Activated naive CD4-positive, alpha-beta T cell treated with anti-CD3 and anti-CD28 coated beads, Interleukin-2, amount 50 U/mL, for 24 hours (primary cell): ENCODE results near the gene BTNL3.
A peak's percentile ranks its signal among the peaks of the same experiment; 100 is the strongest.

ENCODE experiments used
- H3K27ac Mint-ChIP-seq: one replicate; pipeline ENCODE4 v1.8.0; 2021; ENCODE audit warnings: mild to moderate bottlenecking, mixed read lengths
- H3K27me3 Mint-ChIP-seq: one replicate; pipeline ENCODE4 v1.8.0; 2021; ENCODE audit warnings: mixed read lengths
- H3K36me3 Mint-ChIP-seq: one replicate; pipeline ENCODE4 v1.8.0; 2021; ENCODE audit warnings: mixed read lengths
- H3K4me1 Mint-ChIP-seq: one replicate; pipeline ENCODE4 v1.8.0; 2021; ENCODE audit warnings: mixed read lengths
- H3K4me3 Mint-ChIP-seq: one replicate; pipeline ENCODE4 v1.8.0; 2021; ENCODE audit warnings: mild to moderate bottlenecking, mixed read lengths
- H3K9me3 Mint-ChIP-seq: one replicate; pipeline ENCODE4 v1.8.0; 2021; ENCODE audit warnings: mixed read lengths

Gene BTNL3

DNA sequence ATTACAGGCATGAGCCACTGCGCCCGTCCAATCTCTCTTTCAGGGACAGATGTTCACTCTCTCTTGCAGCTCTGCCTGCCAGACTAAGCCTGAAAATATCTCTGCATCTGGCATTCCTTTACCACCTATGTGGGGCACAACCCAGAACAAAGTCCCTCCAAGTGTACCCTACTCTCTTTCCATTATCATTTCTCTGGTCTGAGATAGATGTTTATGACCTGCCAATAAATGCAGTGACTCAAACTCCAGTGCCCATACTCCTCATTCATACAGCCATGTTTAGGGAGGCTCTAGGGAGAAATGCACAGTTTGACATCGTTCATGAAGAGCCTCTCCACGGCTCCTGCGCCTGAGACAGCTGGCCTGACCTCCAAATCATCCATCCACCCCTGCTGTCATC, at the start of gene BTNL3:
TSS of gene BTNL3 (plus strand) at position 255 of the 400 bp plus-strand sequence. CDS start 183 bp downstream, outside the sequence.
- no peaks in the 10 kb centered on the region for H3K36me3 Mint-ChIP-seq
- H3K27me3 Mint-ChIP-seq: peaks cover 9% of the 10 kb centered on the region
- no peak within 1 kb of the TSS for H3K4me3 Mint-ChIP-seq
- no peak within 1 kb of the TSS for H3K27ac Mint-ChIP-seq
- H3K4me1 Mint-ChIP-seq: no peaks in the 10 kb centered on the region
- no peaks in the 10 kb centered on the region for H3K9me3 Mint-ChIP-seq

DNA sequence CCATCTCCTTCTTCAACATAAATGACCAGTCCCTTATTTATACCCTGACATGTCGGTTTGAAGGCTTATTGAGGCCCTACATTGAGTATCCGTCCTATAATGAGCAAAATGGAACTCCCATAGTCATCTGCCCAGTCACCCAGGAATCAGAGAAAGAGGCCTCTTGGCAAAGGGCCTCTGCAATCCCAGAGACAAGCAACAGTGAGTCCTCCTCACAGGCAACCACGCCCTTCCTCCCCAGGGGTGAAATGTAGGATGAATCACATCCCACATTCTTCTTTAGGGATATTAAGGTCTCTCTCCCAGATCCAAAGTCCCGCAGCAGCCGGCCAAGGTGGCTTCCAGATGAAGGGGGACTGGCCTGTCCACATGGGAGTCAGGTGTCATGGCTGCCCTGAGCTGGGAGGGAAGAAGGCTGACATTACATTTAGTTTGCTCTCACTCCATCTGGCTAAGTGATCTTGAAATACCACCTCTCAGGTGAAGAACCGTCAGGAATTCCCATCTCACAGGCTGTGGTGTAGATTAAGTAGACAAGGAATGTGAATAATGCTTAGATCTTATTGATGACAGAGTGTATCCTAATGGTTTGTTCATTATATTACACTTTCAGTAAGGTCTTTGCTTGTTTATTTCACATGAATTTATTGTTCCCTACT, 38.2 kb upstream of the BTNL3 start:
- peaks cover 1% of the 10 kb centered on the region for H3K27me3 Mint-ChIP-seq

GRCh38 chr5:180959661-180960060, 29.0 kb upstream of the BTNL3 start:
- H3K27me3 Mint-ChIP-seq: no peaks in the 10 kb centered on the region
- no peak overlapping the region for H3K4me3 Mint-ChIP-seq
- H3K9me3 Mint-ChIP-seq: no peaks in the 10 kb centered on the region
- no peaks in the 10 kb centered on the region for H3K36me3 Mint-ChIP-seq
- peaks cover 15% of the 10 kb centered on the region for H3K4me1 Mint-ChIP-seq
- H3K27ac Mint-ChIP-seq: no peak overlapping the region

More for the DNA sequence above, 38.2 kb upstream of the BTNL3 start:
- no peak overlapping the region for H3K4me3 Mint-ChIP-seq
- no peaks in the 10 kb centered on the region for H3K9me3 Mint-ChIP-seq
- H3K36me3 Mint-ChIP-seq: no peaks in the 10 kb centered on the region
- H3K27ac Mint-ChIP-seq: no peak overlapping the region
- H3K4me1 Mint-ChIP-seq: no peaks in the 10 kb centered on the region

GRCh38 chr5:180960209-180960608, 28.4 kb upstream of the BTNL3 start:
- H3K4me3 Mint-ChIP-seq: no peak overlapping the region
- H3K27me3 Mint-ChIP-seq: no peaks in the 10 kb centered on the region
- no peaks in the 10 kb centered on the region for H3K9me3 Mint-ChIP-seq
- no peaks in the 10 kb centered on the region for H3K36me3 Mint-ChIP-seq
- peaks cover 15% of the 10 kb centered on the region for H3K4me1 Mint-ChIP-seq
- no peak overlapping the region for H3K27ac Mint-ChIP-seq

GRCh38 chr5:180969406-180969805, 19.2 kb upstream of the BTNL3 start:
- Mint-ChIP-seq H3K27ac (no peak overlapping the region), H3K4me1 (no peaks in the 10 kb centered on the region), H3K9me3 (no peaks in the 10 kb centered on the region), H3K36me3 (no peaks in the 10 kb centered on the region), H3K4me3 (no peak overlapping the region), H3K27me3 (no peaks in the 10 kb centered on the region)

GRCh38 chr5:180970336-180970735, 18.3 kb upstream of the BTNL3 start:
- Mint-ChIP-seq H3K36me3 (no peaks in the 10 kb centered on the region), H3K9me3 (no peaks in the 10 kb centered on the region), H3K4me3 (no peak overlapping the region), H3K27ac (no peak overlapping the region), H3K4me1 (peaks cover 5% of the 10 kb centered on the region), H3K27me3 (no peaks in the 10 kb centered on the region)

- Mint-ChIP-seq H3K9me3 (no peaks in the 10 kb centered on the region), H3K36me3 (no peaks in the 10 kb centered on the region), H3K27me3 (no peaks in the 10 kb centered on the region), H3K4me3 (no peak overlapping the region), H3K4me1 (peaks cover 10% of the 10 kb centered on the region), H3K27ac (no peak overlapping the region)
Measured at GRCh38 chr5:180970875-180971274, 17.8 kb upstream of the BTNL3 start.

GRCh38 chr5:180974612-180975315, 13.9 kb upstream of the BTNL3 start:
- H3K9me3 Mint-ChIP-seq: no peaks in the 10 kb centered on the region
- no peaks in the 10 kb centered on the region for H3K27me3 Mint-ChIP-seq
- H3K4me1 Mint-ChIP-seq: peaks cover 24% of the 10 kb centered on the region
- no peak overlapping the region for H3K4me3 Mint-ChIP-seq
- H3K27ac Mint-ChIP-seq: no peak overlapping the region
- no peaks in the 10 kb centered on the region for H3K36me3 Mint-ChIP-seq

DNA sequence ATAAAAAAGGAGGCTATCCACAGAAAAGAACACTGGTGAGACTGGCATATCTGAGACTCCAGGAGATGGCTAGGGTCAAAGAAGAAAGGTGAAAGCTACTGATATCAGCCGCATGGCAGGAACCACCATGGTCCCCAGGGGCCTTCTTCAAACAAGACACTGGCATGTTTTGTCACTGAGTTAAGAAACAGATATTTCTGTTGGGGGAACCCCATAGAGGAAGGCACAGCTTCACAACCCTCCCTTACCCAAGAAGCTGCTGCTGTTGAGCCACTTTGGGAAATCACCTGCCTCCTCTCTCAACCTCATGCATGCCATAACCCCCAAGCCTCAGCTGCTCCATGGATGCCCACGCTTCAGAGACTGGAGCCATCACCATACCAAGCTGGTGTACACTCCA, 13.3 kb upstream of the BTNL3 start:
- H3K4me3 Mint-ChIP-seq: no peak overlapping the region
- H3K9me3 Mint-ChIP-seq: no peaks in the 10 kb centered on the region
- no peaks in the 10 kb centered on the region for H3K27me3 Mint-ChIP-seq
- peaks cover 24% of the 10 kb centered on the region for H3K4me1 Mint-ChIP-seq
- H3K27ac Mint-ChIP-seq: no peak overlapping the region
- no peaks in the 10 kb centered on the region for H3K36me3 Mint-ChIP-seq

GRCh38 chr5:180976518-180976917, 12.1 kb upstream of the BTNL3 start:
- Mint-ChIP-seq H3K4me3 (no peak overlapping the region), H3K9me3 (no peaks in the 10 kb centered on the region), H3K27me3 (peaks cover 2% of the 10 kb centered on the region), H3K27ac (peak overlapping the region; percentile 2), H3K36me3 (no peaks in the 10 kb centered on the region), H3K4me1 (peaks cover 24% of the 10 kb centered on the region)

GRCh38 chr5:180977852-180978251, 10.8 kb upstream of the BTNL3 start:
- H3K9me3 Mint-ChIP-seq: no peaks in the 10 kb centered on the region
- H3K27ac Mint-ChIP-seq: no peak overlapping the region
- peaks cover 6% of the 10 kb centered on the region for H3K27me3 Mint-ChIP-seq
- no peaks in the 10 kb centered on the region for H3K36me3 Mint-ChIP-seq
- peaks cover 24% of the 10 kb centered on the region for H3K4me1 Mint-ChIP-seq
- H3K4me3 Mint-ChIP-seq: no peak overlapping the region

DNA sequence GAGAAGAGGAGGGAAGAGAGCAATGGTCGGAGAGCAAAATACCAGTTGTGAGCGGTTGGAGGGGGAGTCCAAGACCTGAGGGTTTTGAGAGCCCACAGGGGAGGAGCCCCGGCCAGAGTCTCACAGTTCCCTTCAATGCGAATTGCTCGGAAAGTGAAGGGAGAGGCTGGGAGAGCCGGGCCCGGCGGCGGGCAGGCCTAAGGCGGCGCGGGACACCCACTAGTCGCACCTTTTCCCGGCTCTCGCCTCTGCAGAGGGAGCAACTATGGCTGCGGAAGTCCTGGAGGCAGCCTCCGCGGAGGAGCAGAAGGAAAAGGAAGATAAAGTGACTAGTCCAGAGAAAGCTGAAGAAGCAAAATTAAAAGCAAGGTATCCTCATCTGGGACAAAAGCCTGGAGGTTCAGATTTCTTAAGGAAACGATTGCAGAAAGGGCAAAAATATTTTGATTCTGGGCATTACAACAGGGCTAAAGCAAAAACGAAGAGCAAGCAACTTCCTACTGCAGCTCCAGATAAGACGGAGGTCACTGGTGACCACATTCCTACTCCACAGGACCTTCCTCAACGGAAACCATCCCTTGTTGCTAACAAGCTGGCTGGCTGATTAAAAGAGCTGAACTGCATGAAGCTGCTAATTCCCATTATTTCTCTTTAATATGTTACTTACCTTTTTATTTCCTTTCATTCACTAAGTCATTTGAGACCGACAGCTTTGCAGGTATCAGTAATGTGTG, 6.5 kb upstream of the BTNL3 start:
- Mint-ChIP-seq H3K9me3 (no peaks in the 10 kb centered on the region), H3K27me3 (peaks cover 12% of the 10 kb centered on the region), H3K4me3 (no peak overlapping the region), H3K27ac (no peak overlapping the region), H3K4me1 (peaks cover 1% of the 10 kb centered on the region), H3K36me3 (no peaks in the 10 kb centered on the region)

DNA sequence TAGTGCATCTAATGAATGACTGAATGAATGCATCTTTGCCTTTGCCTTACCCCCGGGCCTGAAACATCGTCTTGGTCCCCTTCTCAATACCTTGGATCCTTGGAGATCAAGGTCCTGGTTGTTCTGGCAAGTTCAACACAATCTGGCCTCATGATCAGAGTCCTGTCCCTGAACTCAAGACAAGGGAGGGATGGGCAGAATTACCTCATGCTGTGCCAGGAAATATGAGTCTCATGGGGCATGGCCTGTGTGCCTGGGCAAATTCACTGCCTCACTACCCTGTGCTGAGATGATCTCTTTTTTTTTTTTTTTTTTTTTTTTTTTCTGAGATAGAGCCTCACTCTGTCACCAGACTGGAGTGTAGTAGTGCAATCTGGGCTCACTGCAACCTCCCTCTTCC, 630 bp upstream of the BTNL3 start:
- Mint-ChIP-seq H3K27me3 (peaks cover 9% of the 10 kb centered on the region), H3K9me3 (no peaks in the 10 kb centered on the region)

DNA sequence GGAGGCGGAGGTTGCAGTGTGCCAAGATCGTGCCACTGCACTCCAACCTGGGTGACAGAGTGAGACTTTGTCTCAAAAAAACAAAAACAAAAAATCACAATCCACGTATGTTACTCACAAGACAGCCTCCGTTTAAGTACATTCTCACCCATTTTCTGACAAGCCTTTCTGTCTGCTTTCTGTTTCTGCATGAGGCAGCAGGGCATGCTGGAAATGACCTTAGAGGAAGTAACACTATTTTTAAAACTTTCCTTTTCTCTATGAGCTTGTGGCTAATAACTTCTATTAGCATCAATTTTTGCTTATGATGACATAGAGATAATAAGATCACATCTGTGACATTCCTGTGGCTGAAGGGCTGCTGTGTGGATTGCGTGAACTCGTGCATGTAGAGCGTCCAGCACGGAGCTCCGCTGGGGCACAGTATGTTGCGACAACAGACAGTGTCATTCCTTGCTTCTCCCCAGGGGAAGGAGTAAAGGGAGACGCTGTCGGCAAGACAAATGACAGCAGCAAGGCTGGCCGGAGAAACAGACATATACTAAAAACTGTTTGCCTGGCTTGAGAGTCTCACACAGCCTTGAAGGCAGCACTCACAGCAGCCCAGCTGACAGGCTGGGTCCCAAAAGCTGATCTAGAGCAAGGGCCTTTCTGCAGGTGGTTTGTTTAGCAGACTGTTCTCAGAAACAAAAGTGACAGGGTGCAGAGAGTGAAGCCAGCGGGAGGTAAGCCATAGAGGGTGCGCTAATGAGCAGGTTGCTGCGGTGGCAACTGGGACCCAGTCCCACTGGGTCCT, 1.6 kb downstream of the BTNL3 start:
- Mint-ChIP-seq H3K27ac (no peak overlapping the region), H3K27me3 (peaks cover 13% of the 10 kb centered on the region), H3K4me3 (no peak overlapping the region), H3K9me3 (no peaks in the 10 kb centered on the region), H3K4me1 (no peaks in the 10 kb centered on the region), H3K36me3 (peaks cover 1% of the 10 kb centered on the region)

More for the DNA sequence above, 630 bp upstream of the BTNL3 start:
- Mint-ChIP-seq H3K4me3 (no peak overlapping the region), H3K36me3 (no peaks in the 10 kb centered on the region), H3K4me1 (no peaks in the 10 kb centered on the region), H3K27ac (no peak overlapping the region)

GRCh38 chr5:180990882-180991242, 2.2 kb downstream of the BTNL3 start:
- Mint-ChIP-seq H3K4me1 (no peaks in the 10 kb centered on the region), H3K36me3 (peaks cover 1% of the 10 kb centered on the region), H3K9me3 (no peaks in the 10 kb centered on the region), H3K4me3 (no peak overlapping the region), H3K27me3 (peaks cover 13% of the 10 kb centered on the region), H3K27ac (no peak overlapping the region)
